ENCODE data around the gene NNT.

DNA sequence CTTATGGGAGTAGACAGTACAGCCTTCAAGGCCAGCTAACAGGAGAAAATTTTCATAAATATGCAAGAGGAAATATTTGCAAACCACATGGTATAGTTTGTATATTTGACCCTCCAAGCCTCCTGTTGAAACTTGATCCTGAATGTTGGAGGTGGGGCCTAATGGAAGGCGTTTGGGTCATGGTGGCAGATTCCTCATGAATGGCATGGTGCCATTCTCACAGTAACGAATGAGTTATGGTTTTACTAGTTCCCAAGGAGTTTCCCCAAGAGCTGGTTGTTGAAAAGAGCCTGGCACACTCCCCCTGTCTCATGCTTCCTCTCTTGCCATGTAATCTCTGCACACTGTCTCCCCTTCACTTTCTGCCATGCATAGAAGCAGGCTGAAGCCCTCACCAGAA is 42.9 kb upstream of the NNT start:
- no peak for TF ChIP-seq POLR2A (IDR thresholded peaks at IDR 0.05)
- TF ChIP-seq, protein P1, sequence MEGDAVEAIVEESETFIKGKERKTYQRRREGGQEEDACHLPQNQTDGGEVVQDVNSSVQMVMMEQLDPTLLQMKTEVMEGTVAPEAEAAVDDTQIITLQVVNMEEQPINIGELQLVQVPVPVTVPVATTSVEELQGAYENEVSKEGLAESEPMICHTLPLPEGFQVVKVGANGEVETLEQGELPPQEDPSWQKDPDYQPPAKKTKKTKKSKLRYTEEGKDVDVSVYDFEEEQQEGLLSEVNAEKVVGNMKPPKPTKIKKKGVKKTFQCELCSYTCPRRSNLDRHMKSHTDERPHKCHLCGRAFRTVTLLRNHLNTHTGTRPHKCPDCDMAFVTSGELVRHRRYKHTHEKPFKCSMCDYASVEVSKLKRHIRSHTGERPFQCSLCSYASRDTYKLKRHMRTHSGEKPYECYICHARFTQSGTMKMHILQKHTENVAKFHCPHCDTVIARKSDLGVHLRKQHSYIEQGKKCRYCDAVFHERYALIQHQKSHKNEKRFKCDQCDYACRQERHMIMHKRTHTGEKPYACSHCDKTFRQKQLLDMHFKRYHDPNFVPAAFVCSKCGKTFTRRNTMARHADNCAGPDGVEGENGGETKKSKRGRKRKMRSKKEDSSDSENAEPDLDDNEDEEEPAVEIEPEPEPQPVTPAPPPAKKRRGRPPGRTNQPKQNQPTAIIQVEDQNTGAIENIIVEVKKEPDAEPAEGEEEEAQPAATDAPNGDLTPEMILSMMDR (IDR thresholded peaks at IDR 0.05), result no peak
